GM18526 (cell line): ENCODE measurements around the gene B3GAT1.

Experiments used
- POLR2A ChIP-seq: IDR thresholded peaks from 3 replicates; pipeline ENCODE4 v1.6.1; 2011; ENCODE audit not compliant: insufficient read length; ENCODE audit errors: extremely low read depth

B3GAT1 gene

GRCh38 chr11:134347441-134347840 is 64.6 kb downstream of the B3GAT1 start:
- no peak for TF ChIP-seq POLR2A

GRCh38 chr11:134346976-134347350 is 65.1 kb downstream of the B3GAT1 start:
- TF ChIP-seq POLR2A: no peak

- no peak for TF ChIP-seq POLR2A
Measured at GRCh38 chr11:134346101-134346975, 65.7 kb downstream of the B3GAT1 start.

- TF ChIP-seq POLR2A: no peak
Measured at GRCh38 chr11:134345237-134345550, 66.8 kb downstream of the B3GAT1 start.

- no peak for TF ChIP-seq POLR2A
Measured at GRCh38 chr11:134343646-134344045, 68.4 kb downstream of the B3GAT1 start.

GRCh38 chr11:134342572-134343340 is 69.3 kb downstream of the B3GAT1 start:
- no peak for TF ChIP-seq POLR2A

GRCh38 chr11:134341805-134342571 is 70.1 kb downstream of the B3GAT1 start:
- TF ChIP-seq POLR2A: no peak

- no peak for TF ChIP-seq POLR2A
Measured at GRCh38 chr11:134340354-134340964, 71.6 kb downstream of the B3GAT1 start.

- no peak for TF ChIP-seq POLR2A
Measured at GRCh38 chr11:134339756-134340155, 72.3 kb downstream of the B3GAT1 start.

GRCh38 chr11:134338654-134339053 is 73.4 kb downstream of the B3GAT1 start:
- TF ChIP-seq POLR2A: no peak

GRCh38 chr11:134338068-134338467 is 74.0 kb downstream of the B3GAT1 start:
- no peak for TF ChIP-seq POLR2A

GRCh38 chr11:134337051-134337450 is 75.0 kb downstream of the B3GAT1 start:
- no peak for TF ChIP-seq POLR2A

GRCh38 chr11:134334796-134335571 is 77.1 kb downstream of the B3GAT1 start:
- TF ChIP-seq POLR2A: no peak

GRCh38 chr11:134333946-134334345 is 78.1 kb downstream of the B3GAT1 start:
- no peak for TF ChIP-seq POLR2A

GRCh38 chr11:134333312-134333711 is 78.7 kb downstream of the B3GAT1 start:
- TF ChIP-seq POLR2A: no peak

- no peak for TF ChIP-seq POLR2A
Measured at GRCh38 chr11:134332782-134333181, 79.3 kb downstream of the B3GAT1 start.
